K562 (cell line): ENCODE data around the gene EIF5A2. TPM values are rescaled to one million over a fixed set of nuclear protein-coding genes. Genes with fewer than 3 reads are reported as not detected.
"Not testable (repeated sequence)": the region's sequence is repeated elsewhere in the genome, so short reads cannot be mapped to it uniquely, and the experiment has no call there.

Source experiments
- ATAC-seq: fragments of 200-7000 bp; cut with Tn5 transposase; 3 replicates; pipeline ENCODE4 v1.9.1; 2020; ENCODE audit warnings: moderate library complexity
- BruUV-seq: library from RNA; stranded (reverse); fragments of 400-500 nt; replicated peaks from 2 replicates; lab custom pipeline; 2021; lab: Mats Ljungman, UMichigan
- CTCF ChIA-PET: fragments of 300-600 bp; formaldehyde crosslinking; extraction: SDS; loops from one replicate; lab custom pipeline; 2021; ENCODE audit warnings: low intra/inter-chr PET ratio; lab: Yijun Ruan, JAX
- POLR2A ChIA-PET: fragments of 300-600, 350-650 bp; sonication (Branson Sonifier 250); formaldehyde crosslinking; extraction: SDS; loops from one replicate; lab custom pipeline; 2021; ENCODE audit warnings: antibody characterized with exemption, inconsistent platforms; lab: Yijun Ruan, JAX
- DNase-seq, 4 experiments: peaks; one replicate each; pipeline versions ENCODE4 v3.0.0 to v3.0.0-alpha.2; 2011 to 2018; ENCODE audit warnings: low spot score in 3 of 4, mixed read lengths in 3 of 4; ENCODE audit errors: extremely low read depth in 1 of 4
- FAIRE-seq: peaks from 2 replicates; lab custom pipeline; 2011; peaks lifted over from hg19 to GRCh38; lab: Jason Lieb, UNC
- H2AFZ ChIP-seq: 2 replicates; pipeline ENCODE4 v1.6.0; 2011; ENCODE audit warnings: low read depth, low read length, control low read depth, inconsistent platforms
- H3K27ac ChIP-seq: fragments of 200-600 bp; 3 replicates; pipeline ENCODE4 v1.8.0; 2011; ENCODE audit warnings: low read depth, mild to moderate bottlenecking, control low read depth, inconsistent platforms, low read length, moderate library complexity, mixed read lengths; ENCODE audit errors: extremely low read depth
- H3K27me3 ChIP-seq, 2 experiments: fragments of 300-600 bp in 1 of 2; 2 replicates in 1 of 2; 3 replicates in 1 of 2; pipeline versions ENCODE4 v1.6.0 to v1.8.0; 2011; ENCODE audit warnings: inconsistent platforms in 2 of 2, low read length in 2 of 2, mild to moderate bottlenecking in 1 of 2, mixed read lengths in 1 of 2, moderate library complexity in 1 of 2; ENCODE audit not compliant: control insufficient read depth in 2 of 2, insufficient read depth in 2 of 2
- H3K36me3 ChIP-seq: fragments of 300-600 bp; 3 replicates; pipeline ENCODE4 v1.8.0; 2011; ENCODE audit warnings: mild to moderate bottlenecking, low read length, inconsistent platforms; ENCODE audit not compliant: control insufficient read depth, insufficient read depth
- H3K4me1 ChIP-seq, 2 experiments: fragments of 200-600 bp in 1 of 2; replicated peaks in 1 of 2; 2 replicates in 1 of 2; 3 replicates in 1 of 2; pipeline versions ENCODE4 v1.5.1 to v1.8.0; 2011; ENCODE audit warnings: inconsistent platforms in 2 of 2, low read length in 2 of 2, mild to moderate bottlenecking in 1 of 2, mixed read lengths in 1 of 2, moderate library complexity in 1 of 2; ENCODE audit not compliant: control insufficient read depth in 2 of 2, insufficient read depth in 2 of 2
- H3K4me2 ChIP-seq: 2 replicates; pipeline ENCODE4 v1.6.1; 2011; ENCODE audit warnings: low read length, control low read depth, inconsistent platforms, mixed read lengths; ENCODE audit not compliant: insufficient read depth
- H3K4me3 ChIP-seq: fragments of 200-600 bp; sonication (generic), shearing (Covaris generic); 2 replicates; pipeline ENCODE4 v1.5.1; 2016; ENCODE audit warnings: control low read depth, inconsistent platforms
- H3K79me2 ChIP-seq: fragments of 200-600 bp; 3 replicates; pipeline ENCODE4 v1.8.0; 2011; ENCODE audit warnings: low read length, inconsistent platforms; ENCODE audit not compliant: control insufficient read depth, insufficient read depth
- H3K9ac ChIP-seq, 2 experiments: 2 replicates each; pipeline versions ENCODE4 v1.6.0 to v1.6.1; 2011; ENCODE audit warnings: low read depth in 2 of 2, low read length in 2 of 2, control low read depth in 1 of 2, inconsistent platforms in 1 of 2, mild to moderate bottlenecking in 1 of 2, mixed read lengths in 1 of 2; ENCODE audit not compliant: insufficient read depth in 1 of 2
- H3K9me1 ChIP-seq: one replicate; pipeline ENCODE4 v1.6.0; 2011; ENCODE audit warnings: inconsistent platforms, mild to moderate bottlenecking, low read length, moderate library complexity; ENCODE audit not compliant: control insufficient read depth, insufficient read depth
- H3K9me3 ChIP-seq: replicated peaks from 2 replicates; pipeline ENCODE4 v1.5.1; 2011; ENCODE audit warnings: low read depth, low read length, inconsistent platforms; ENCODE audit not compliant: control insufficient read depth, insufficient read depth
- H4K20me1 ChIP-seq: replicated peaks from 2 replicates; pipeline ENCODE4 v1.6.1; 2011; ENCODE audit warnings: low read length, inconsistent platforms, mixed read lengths; ENCODE audit not compliant: control insufficient read depth, insufficient read depth
- HMBOX1 ChIP-seq: sonication (generic); IDR thresholded peaks from 2 replicates; pipeline ENCODE4 v1.6.1; 2016
- MBD2 ChIP-seq: sonication (generic); IDR thresholded peaks from 2 replicates; pipeline ENCODE4 v1.6.1; 2016; ENCODE audit warnings: low read depth, borderline replicate concordance
- NCOA6 ChIP-seq: fragments of 450-650 bp; IDR thresholded peaks from 2 replicates; pipeline ENCODE4 v1.6.1; 2017; ENCODE audit warnings: mild to moderate bottlenecking
- NFXL1 ChIP-seq: fragments of 450-650 bp; formaldehyde crosslinking; IDR thresholded peaks from 2 replicates; pipeline ENCODE4 v1.4.0; 2021; ENCODE audit warnings: mild to moderate bottlenecking
- SIN3A ChIP-seq, 2 experiments: fragments of 150-350 bp in 1 of 2; IDR thresholded peaks; 2 replicates each; pipeline ENCODE4 v1.6.1; 2011 to 2016; ENCODE audit warnings: borderline replicate concordance in 2 of 2, low read depth in 2 of 2, low read length in 2 of 2, mild to moderate bottlenecking in 2 of 2, moderate library complexity in 2 of 2; ENCODE audit not compliant: control insufficient read depth in 1 of 2
- ZNF239 ChIP-seq: fragments of 250-450 bp; sonication (Bioruptor Pico); IDR thresholded peaks from 2 replicates; pipeline ENCODE4 v1.4.0; 2020; ENCODE audit warnings: mild to moderate bottlenecking
- WGBS: fragments of 100-300 bp; shearing (Covaris generic); methylation state at CpG from one replicate; pipeline ENCODE4 v1.1.6; 2016; ENCODE audit warnings: low coverage, mixed read lengths; ENCODE audit not compliant: insufficient coverage; ENCODE audit errors: missing lambda C conversion rate; 5-methylcytosine and 5-hydroxymethylcytosine counted together
- in situ Hi-C: fragments of 300-500 bp; cut with MboI; formaldehyde crosslinking; loops from 4 replicates; pipeline ENCODE4 v1.15.0; 2018; ENCODE audit warnings: inconsistent platforms, mixed read lengths
- intact Hi-C: fragments of 100-400 bp; cut with micrococcal nuclease; formaldehyde crosslinking; loops from 2 replicates; pipeline ENCODE4 v1.14.2; 2022
- polyA plus RNA-seq, 8 experiments: library from polyadenylated mRNA; depleted of rRNA in 4 of 8; stranded (reverse) in 5 of 8; unstranded in 3 of 8; fragments of >200 nt; fragmentation: Nextera tagmentation in 2 of 8; fragmentation: Illumina TruSeq in 1 of 8; extraction: Ambion mirVana in 2 of 8; extraction: Trizol in 1 of 8; gene quantifications; 2 replicates each; pipeline versions ENCODE4 v1.2.1 to v1.2.3, GENCODE V29; 2011 to 2014; ENCODE audit warnings: inconsistent platforms in 1 of 8, missing spikeins in 1 of 8
- total RNA-seq, 7 experiments: library from RNA; depleted of rRNA in 6 of 7; stranded (reverse); fragments of >200 nt in 6 of 7; fragmentation: Illumina TruSeq in 2 of 7; extraction: Trizol in 2 of 7; gene quantifications; 2 replicates each; pipeline versions ENCODE4 v1.2.1 to v1.2.3, GENCODE V29; 2011 to 2021; ENCODE audit warnings: low replicate concordance in 1 of 7
- TF ChIP-seq, protein P1 (sequence below): fragments of 250-450 bp; sonication (Bioruptor Pico); IDR thresholded peaks from 2 replicates; pipeline ENCODE4 v1.5.0; 2020; ENCODE audit warnings: mild to moderate bottlenecking, borderline replicate concordance
- TF ChIP-seq, protein P2 (sequence below): fragments of 450-650 bp; IDR thresholded peaks from 2 replicates; pipeline ENCODE4 v1.6.1; 2014; ENCODE audit warnings: low read depth, mild to moderate bottlenecking, moderate library complexity, borderline replicate concordance

EIF5A2 gene
- total and polyA plus RNA-seq, 9 of the 15 experiments (the other 6 are each of a cell fraction or from before 2014, with no cell fraction given), result 3.9 to 18.3 (median 15.9) TPM

- Histone ChIP-seq H2AFZ (no peak overlapping the region), H3K79me2 (no peaks in the 10 kb centered on the region), H3K9ac (no peak overlapping the region), H3K4me1 (peaks cover under 1 to 2% of the 10 kb centered on the region in 2 experiments; a peak in 1 of 5 replicates)
- FAIRE-seq, result no peak
- POLR2A ChIA-PET, result no interaction called here
- DNase-seq, result no peak
- TF ChIP-seq MBD2, result no peak
- TF ChIP-seq SIN3A (IDR thresholded peaks at IDR 0.05; ENCODE audit: borderline replicate concordance in 2 of 2, control insufficient read depth in 1 of 2, low read depth in 2 of 2, low read length in 2 of 2), result no peak
- TF ChIP-seq, protein P1, sequence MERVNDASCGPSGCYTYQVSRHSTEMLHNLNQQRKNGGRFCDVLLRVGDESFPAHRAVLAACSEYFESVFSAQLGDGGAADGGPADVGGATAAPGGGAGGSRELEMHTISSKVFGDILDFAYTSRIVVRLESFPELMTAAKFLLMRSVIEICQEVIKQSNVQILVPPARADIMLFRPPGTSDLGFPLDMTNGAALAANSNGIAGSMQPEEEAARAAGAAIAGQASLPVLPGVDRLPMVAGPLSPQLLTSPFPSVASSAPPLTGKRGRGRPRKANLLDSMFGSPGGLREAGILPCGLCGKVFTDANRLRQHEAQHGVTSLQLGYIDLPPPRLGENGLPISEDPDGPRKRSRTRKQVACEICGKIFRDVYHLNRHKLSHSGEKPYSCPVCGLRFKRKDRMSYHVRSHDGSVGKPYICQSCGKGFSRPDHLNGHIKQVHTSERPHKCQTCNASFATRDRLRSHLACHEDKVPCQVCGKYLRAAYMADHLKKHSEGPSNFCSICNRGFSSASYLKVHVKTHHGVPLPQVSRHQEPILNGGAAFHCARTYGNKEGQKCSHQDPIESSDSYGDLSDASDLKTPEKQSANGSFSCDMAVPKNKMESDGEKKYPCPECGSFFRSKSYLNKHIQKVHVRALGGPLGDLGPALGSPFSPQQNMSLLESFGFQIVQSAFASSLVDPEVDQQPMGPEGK, result no peak
- no peak for TF ChIP-seq HMBOX1
- no peak for TF ChIP-seq ZNF239
- no peak for TF ChIP-seq NFXL1 (CRISPR knock-in tag)
- no peak for TF ChIP-seq NCOA6
- TF ChIP-seq, protein P2, sequence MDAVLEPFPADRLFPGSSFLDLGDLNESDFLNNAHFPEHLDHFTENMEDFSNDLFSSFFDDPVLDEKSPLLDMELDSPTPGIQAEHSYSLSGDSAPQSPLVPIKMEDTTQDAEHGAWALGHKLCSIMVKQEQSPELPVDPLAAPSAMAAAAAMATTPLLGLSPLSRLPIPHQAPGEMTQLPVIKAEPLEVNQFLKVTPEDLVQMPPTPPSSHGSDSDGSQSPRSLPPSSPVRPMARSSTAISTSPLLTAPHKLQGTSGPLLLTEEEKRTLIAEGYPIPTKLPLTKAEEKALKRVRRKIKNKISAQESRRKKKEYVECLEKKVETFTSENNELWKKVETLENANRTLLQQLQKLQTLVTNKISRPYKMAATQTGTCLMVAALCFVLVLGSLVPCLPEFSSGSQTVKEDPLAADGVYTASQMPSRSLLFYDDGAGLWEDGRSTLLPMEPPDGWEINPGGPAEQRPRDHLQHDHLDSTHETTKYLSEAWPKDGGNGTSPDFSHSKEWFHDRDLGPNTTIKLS, result no peak
- TF ChIP-seq, all 486 proteins: peak for 0
- no peaks in the 10 kb centered on the region for H3K9me1 ChIP-seq
- no peaks in the 10 kb centered on the region for H3K27me3 ChIP-seq
- CTCF ChIA-PET, result no interaction called here
- no peak overlapping the region for H3K27ac ChIP-seq
- no peak for ATAC-seq
- H3K4me2 ChIP-seq, result no peak overlapping the region
- intact Hi-C loops, result no loop called here
- BruUV-seq, result no TSS peak
- in situ Hi-C loops, result no loop called here
- WGBS, result 95% methylated on average over 2 of the region's 2 CpGs
- H4K20me1 ChIP-seq, result no peaks in the 10 kb centered on the region
- 0 out of 2 replicates have a peak, but pooled peaks cover 2% of the 10 kb centered on the region for H3K9me3 ChIP-seq
- peaks cover 13% of the 10 kb centered on the region; the same call in 1 of the 3 replicates for H3K36me3 ChIP-seq
- no peak overlapping the region for H3K4me3 ChIP-seq
Measured at GRCh38 chr3:170897978-170898377, 10.5 kb downstream of the EIF5A2 start.

- H3K27me3 ChIP-seq, ATAC-seq, H4K20me1 ChIP-seq, FAIRE-seq, in situ Hi-C loops, DNase-seq, H3K4me1 ChIP-seq, H3K9me3 ChIP-seq, H2AFZ ChIP-seq, H3K9me1 ChIP-seq, H3K79me2 ChIP-seq, H3K4me2 ChIP-seq, H3K9ac ChIP-seq, H3K4me3 ChIP-seq, H3K27ac ChIP-seq, BruUV-seq, POLR2A ChIA-PET, intact Hi-C loops, CTCF ChIA-PET: not testable (repeated sequence)
- peaks cover 15% of the 10 kb centered on the region; the same call in 1 of the 3 replicates for H3K36me3 ChIP-seq
- 83% methylated on average over 1 of the region's 1 CpG for WGBS
Measured at GRCh38 chr3:170897199-170897598, 11.2 kb downstream of the EIF5A2 start.
